AG09319 (cell line): Measurements from ENCODE around the gene SNX25.

Experiments used
- DNase-seq: peaks from one replicate; pipeline ENCODE4 v3.0.0-alpha.2; 2010; ENCODE audit warnings: low read depth; ENCODE audit errors: extremely low read depth
- TF ChIP-seq, protein P1 (sequence below): IDR thresholded peaks from 2 replicates; pipeline ENCODE4 v1.5.1; 2011; ENCODE audit warnings: low read depth, mild to moderate bottlenecking, inconsistent platforms, low read length, moderate library complexity

SNX25 gene

GRCh38 chr4:185213877-185214276, 4.5 kb downstream of the SNX25 start:
- no peak for DNase-seq
- TF ChIP-seq, protein P1, sequence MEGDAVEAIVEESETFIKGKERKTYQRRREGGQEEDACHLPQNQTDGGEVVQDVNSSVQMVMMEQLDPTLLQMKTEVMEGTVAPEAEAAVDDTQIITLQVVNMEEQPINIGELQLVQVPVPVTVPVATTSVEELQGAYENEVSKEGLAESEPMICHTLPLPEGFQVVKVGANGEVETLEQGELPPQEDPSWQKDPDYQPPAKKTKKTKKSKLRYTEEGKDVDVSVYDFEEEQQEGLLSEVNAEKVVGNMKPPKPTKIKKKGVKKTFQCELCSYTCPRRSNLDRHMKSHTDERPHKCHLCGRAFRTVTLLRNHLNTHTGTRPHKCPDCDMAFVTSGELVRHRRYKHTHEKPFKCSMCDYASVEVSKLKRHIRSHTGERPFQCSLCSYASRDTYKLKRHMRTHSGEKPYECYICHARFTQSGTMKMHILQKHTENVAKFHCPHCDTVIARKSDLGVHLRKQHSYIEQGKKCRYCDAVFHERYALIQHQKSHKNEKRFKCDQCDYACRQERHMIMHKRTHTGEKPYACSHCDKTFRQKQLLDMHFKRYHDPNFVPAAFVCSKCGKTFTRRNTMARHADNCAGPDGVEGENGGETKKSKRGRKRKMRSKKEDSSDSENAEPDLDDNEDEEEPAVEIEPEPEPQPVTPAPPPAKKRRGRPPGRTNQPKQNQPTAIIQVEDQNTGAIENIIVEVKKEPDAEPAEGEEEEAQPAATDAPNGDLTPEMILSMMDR: no peak

- TF ChIP-seq, protein P1: no peak
- no peak for DNase-seq
Observed at GRCh38 chr4:185215261-185215660, 5.9 kb downstream of the SNX25 start.

DNA sequence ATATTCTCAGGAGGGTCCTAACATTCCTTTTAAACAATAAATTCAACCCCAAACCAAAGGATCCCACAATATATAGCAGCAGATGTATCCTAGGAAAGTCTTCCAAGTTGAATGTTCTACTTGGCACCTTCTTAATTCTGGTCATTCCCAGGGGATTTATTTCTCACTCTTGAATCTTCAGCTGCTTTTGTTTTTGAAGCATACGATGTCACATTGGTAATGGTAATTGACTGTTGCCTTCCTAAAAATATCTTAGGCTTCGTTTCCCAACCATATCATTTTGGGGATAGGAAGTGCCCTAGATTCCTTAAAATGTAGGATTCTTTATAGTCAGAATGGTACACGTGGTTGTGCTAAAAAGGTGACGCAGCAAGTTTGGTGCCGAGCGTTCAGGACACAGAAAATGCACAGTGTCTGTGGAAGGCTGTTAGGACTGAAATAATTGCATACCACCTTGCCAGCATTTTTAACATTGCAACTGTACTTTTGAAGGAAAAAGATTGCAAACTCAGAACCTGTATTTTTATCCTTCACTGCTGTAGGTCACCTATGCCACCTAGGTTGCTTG, 8.1 kb downstream of the SNX25 start:
- no peak for DNase-seq
- TF ChIP-seq, protein P1: no peak

- no peak for DNase-seq
Observed at GRCh38 chr4:185218312-185218711, 8.9 kb downstream of the SNX25 start.

GRCh38 chr4:185219551-185220344, 10.3 kb downstream of the SNX25 start:
- no peak for DNase-seq

More at GRCh38 chr4:185218312-185218711, 8.9 kb downstream of the SNX25 start:
- TF ChIP-seq, protein P1: no peak

DNA sequence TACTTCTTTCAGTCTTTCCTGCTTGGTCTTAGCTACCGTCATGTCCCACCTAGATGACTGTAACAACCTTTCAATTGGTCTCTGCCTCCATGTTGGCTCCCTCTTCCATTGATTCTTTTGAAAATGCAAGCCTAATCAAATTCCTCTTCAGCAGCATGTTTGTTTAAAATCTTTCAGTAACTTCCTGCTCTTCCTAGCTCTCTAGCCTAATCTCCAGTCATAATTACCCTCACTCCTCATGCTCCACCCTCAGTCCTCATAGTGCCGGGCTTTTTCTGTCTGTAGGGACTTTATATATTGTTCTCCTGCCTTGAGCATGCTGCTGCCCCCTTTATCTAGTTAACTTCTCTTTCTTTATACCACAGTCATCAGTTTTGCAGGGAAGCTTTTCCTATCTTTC, 12.1 kb downstream of the SNX25 start:
- TF ChIP-seq, protein P1: no peak

More at GRCh38 chr4:185219551-185220344, 10.3 kb downstream of the SNX25 start:
- TF ChIP-seq, protein P1: no peak

DNA sequence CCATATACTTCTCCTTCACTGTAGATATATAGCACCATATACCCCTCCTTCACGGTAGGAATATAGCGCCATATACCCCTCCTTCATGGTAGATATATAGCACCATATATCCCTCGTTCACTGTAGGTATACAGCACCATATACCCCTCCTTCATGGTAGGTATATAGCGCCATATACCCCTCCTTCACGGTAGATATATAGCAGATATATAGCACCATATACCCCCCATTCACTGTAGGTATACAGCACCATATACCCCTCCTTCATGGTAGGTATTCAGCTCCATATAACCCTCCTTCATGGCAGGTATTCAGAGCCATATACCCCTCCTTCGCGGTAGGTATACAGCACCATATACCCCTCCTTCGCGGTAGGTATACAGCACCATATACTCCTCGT, 12.5 kb downstream of the SNX25 start:
- TF ChIP-seq, protein P1: no peak
- DNase-seq: no peak

More for the DNA sequence above, 12.1 kb downstream of the SNX25 start:
- no peak for DNase-seq
